ENCODE results near the gene STMN1.

STMN1 gene

GRCh38 chr1:25854554-25854953, 51.7 kb downstream of the STMN1 start:
- TF ChIP-seq, protein P1, sequence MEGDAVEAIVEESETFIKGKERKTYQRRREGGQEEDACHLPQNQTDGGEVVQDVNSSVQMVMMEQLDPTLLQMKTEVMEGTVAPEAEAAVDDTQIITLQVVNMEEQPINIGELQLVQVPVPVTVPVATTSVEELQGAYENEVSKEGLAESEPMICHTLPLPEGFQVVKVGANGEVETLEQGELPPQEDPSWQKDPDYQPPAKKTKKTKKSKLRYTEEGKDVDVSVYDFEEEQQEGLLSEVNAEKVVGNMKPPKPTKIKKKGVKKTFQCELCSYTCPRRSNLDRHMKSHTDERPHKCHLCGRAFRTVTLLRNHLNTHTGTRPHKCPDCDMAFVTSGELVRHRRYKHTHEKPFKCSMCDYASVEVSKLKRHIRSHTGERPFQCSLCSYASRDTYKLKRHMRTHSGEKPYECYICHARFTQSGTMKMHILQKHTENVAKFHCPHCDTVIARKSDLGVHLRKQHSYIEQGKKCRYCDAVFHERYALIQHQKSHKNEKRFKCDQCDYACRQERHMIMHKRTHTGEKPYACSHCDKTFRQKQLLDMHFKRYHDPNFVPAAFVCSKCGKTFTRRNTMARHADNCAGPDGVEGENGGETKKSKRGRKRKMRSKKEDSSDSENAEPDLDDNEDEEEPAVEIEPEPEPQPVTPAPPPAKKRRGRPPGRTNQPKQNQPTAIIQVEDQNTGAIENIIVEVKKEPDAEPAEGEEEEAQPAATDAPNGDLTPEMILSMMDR (conservative IDR thresholded peaks at IDR 0.05; ENCODE audit: low read depth, low read length) = no peak
- DNase-seq (ENCODE audit: low read depth) = no peak
- H3K4me3 ChIP-seq (ENCODE audit: low read depth, low read length) = no peak overlapping the region

All from choroid plexus epithelial cell (primary cell).